GM23248 (cell line): Measurements from ENCODE around the gene TACR2. TPM values are rescaled to one million over a fixed set of nuclear protein-coding genes. Genes with fewer than 3 reads are reported as not detected.
"Not testable (repeated sequence)": the region's sequence is repeated elsewhere in the genome, so short reads cannot be mapped to it uniquely, and the experiment has no call there.

Experiments used
- DNase-seq: peaks from one replicate; pipeline ENCODE4 v3.0.0-alpha.2; 2015
- H2AFZ ChIP-seq: fragments of 200-600 bp; sonication (generic); 2 replicates; pipeline ENCODE4 v1.6.1; 2016; ENCODE audit warnings: antibody characterized with exemption
- H3F3A ChIP-seq: fragments of 200-600 bp; sonication (generic); 2 replicates; pipeline ENCODE4 v1.6.1; 2016; ENCODE audit warnings: mild to moderate bottlenecking, antibody characterized with exemption, mixed run types; ENCODE audit not compliant: insufficient read depth
- H3K27ac ChIP-seq: fragments of 200-600 bp; sonication (generic); 2 replicates; pipeline ENCODE4 v1.5.1; 2016; ENCODE audit warnings: mild to moderate bottlenecking
- H3K27me3 ChIP-seq: fragments of 200-600 bp; sonication (generic); replicated peaks from 2 replicates; pipeline ENCODE4 v1.6.1; 2016; ENCODE audit warnings: mild to moderate bottlenecking; ENCODE audit not compliant: insufficient read depth
- H3K36me3 ChIP-seq: fragments of 200-600 bp; sonication (generic); 2 replicates; pipeline ENCODE4 v1.6.1; 2016; ENCODE audit warnings: low read depth, mild to moderate bottlenecking
- H3K4me1 ChIP-seq: fragments of 200-600 bp; sonication (generic); 2 replicates; pipeline ENCODE4 v1.6.1; 2016; ENCODE audit warnings: mild to moderate bottlenecking; ENCODE audit not compliant: insufficient read depth
- H3K4me2 ChIP-seq: fragments of 200-600 bp; sonication (generic); one replicate; pipeline ENCODE4 v1.6.1; 2016; ENCODE audit warnings: mild to moderate bottlenecking; ENCODE audit not compliant: unreplicated experiment
- H3K4me3 ChIP-seq: fragments of 200-600 bp; sonication (generic); 2 replicates; pipeline ENCODE4 v1.5.1; 2016; ENCODE audit warnings: mild to moderate bottlenecking
- H3K79me2 ChIP-seq: fragments of 200-600 bp; sonication (generic); 2 replicates; pipeline ENCODE4 v1.6.1; 2016; ENCODE audit warnings: mild to moderate bottlenecking; ENCODE audit not compliant: insufficient read depth
- H3K9ac ChIP-seq: fragments of 200-600 bp; sonication (generic); 2 replicates; pipeline ENCODE4 v1.6.1; 2016; ENCODE audit warnings: mild to moderate bottlenecking
- H3K9me2 ChIP-seq: fragments of 200-600 bp; sonication (generic); 2 replicates; pipeline ENCODE4 v1.6.1; 2016; ENCODE audit warnings: mixed run types, mild to moderate bottlenecking, moderate library complexity; ENCODE audit not compliant: insufficient read depth
- H3K9me3 ChIP-seq: fragments of 200-600 bp; sonication (generic); one replicate; pipeline ENCODE4 v1.6.1; 2017; ENCODE audit warnings: low read depth
- H4K20me1 ChIP-seq: fragments of 200-600 bp; sonication (generic); 2 replicates; pipeline ENCODE4 v1.6.0; 2016; ENCODE audit not compliant: insufficient read depth
- EZH2 ChIP-seq: fragments of 200-600 bp; sonication (generic); IDR thresholded peaks from 2 replicates; pipeline ENCODE4 v1.6.1; 2018; ENCODE audit warnings: antibody characterized with exemption, mild to moderate bottlenecking; ENCODE audit not compliant: insufficient read depth, poor library complexity, severe bottlenecking
- EZH2phosphoT487 ChIP-seq: fragments of 200-600 bp; sonication (generic); IDR thresholded peaks from 2 replicates; pipeline ENCODE4 v1.6.1; 2018; ENCODE audit warnings: antibody characterized with exemption, moderate library complexity, mild to moderate bottlenecking, low read depth; ENCODE audit not compliant: insufficient read depth
- WGBS, 2 experiments: methylation state at CpG; one replicate each; pipeline ENCODE4 v1.1.6; 2015 to 2017; ENCODE audit warnings: low lambda C conversion rate in 2 of 2, low coverage in 1 of 2; ENCODE audit errors: missing lambda C conversion rate in 2 of 2; 5-methylcytosine and 5-hydroxymethylcytosine counted together
- in situ Hi-C: fragments of 300-500 bp; cut with MboI; formaldehyde crosslinking; loops from 2 replicates; pipeline ENCODE4 v1.15.0; 2020
- polyA plus RNA-seq: library from polyadenylated mRNA; unstranded; fragments of >200 nt; fragmentation: Nextera tagmentation; extraction: Ambion mirVana; gene quantifications from 2 replicates; pipeline ENCODE4 v1.2.1, GENCODE V29; 2016
- total RNA-seq: library from RNA; depleted of rRNA; stranded (reverse); fragments of >200 nt; shearing (Covaris generic); gene quantifications from 2 replicates; pipeline ENCODE4 v1.2.3, GENCODE V29; 2014

The TACR2 gene
- total and polyA plus RNA-seq, 2 experiments from 2014 or later = 0.24 to 0.54 TPM

GRCh38 chr10:69451784-69452251, 35.1 kb upstream of the TACR2 start:
- H3K4me1 ChIP-seq = peaks cover 15% of the 10 kb centered on the region
- H3K27ac ChIP-seq = no peak overlapping the region
- in situ Hi-C loops = no loop called here
- no peak for TF ChIP-seq EZH2phosphoT487
- TF ChIP-seq EZH2 = no peak
- peak overlapping the region; percentile 84 for H3K4me2 ChIP-seq
- H3K27me3 ChIP-seq = peaks cover 19% of the 10 kb centered on the region
- no peaks in the 10 kb centered on the region for H3K9me2 ChIP-seq
- H3K79me2 ChIP-seq = no peaks in the 10 kb centered on the region
- no peaks in the 10 kb centered on the region for H4K20me1 ChIP-seq
- H3K4me3 ChIP-seq = peak overlapping the region; percentile 72
- peak overlapping the region; percentile 65; the same call in 1 of the 2 replicates for H2AFZ ChIP-seq
- no peak overlapping the region for H3K9ac ChIP-seq
- DNase-seq = no peak
- 10 to 13% methylated on average over 35 to 38 of the region's 38 CpGs for WGBS, 2 experiments
- no peaks in the 10 kb centered on the region for H3K9me3 ChIP-seq
- peaks cover 14% of the 10 kb centered on the region for H3F3A ChIP-seq
- no peaks in the 10 kb centered on the region for H3K36me3 ChIP-seq

- Histone ChIP-seq H3K27me3 (peaks cover 19% of the 10 kb centered on the region), H2AFZ (peak within 1 kb of the TSS; percentile 65; the same call in 1 of the 2 replicates), H3K4me1 (peaks cover 16% of the 10 kb centered on the region), H3K9me2 (no peaks in the 10 kb centered on the region), H3K4me3 (peak within 1 kb of the TSS; percentile 72), H3K27ac (no peak within 1 kb of the TSS), H3F3A (peaks cover 19% of the 10 kb centered on the region), H3K9ac (no peak within 1 kb of the TSS), H3K4me2 (peak within 1 kb of the TSS; percentile 84), H3K79me2 (no peaks in the 10 kb centered on the region), H4K20me1 (no peaks in the 10 kb centered on the region), H3K36me3 (no peaks in the 10 kb centered on the region), H3K9me3 (no peaks in the 10 kb centered on the region)
- 7 to 10% methylated on average over 40 to 43 of the region's 45 CpGs for WGBS, 2 experiments
- in situ Hi-C loops = no loop called here
- TF ChIP-seq EZH2phosphoT487 (no peak), EZH2 (no peak)
- peak; percentile 70 for DNase-seq
These were observed 34.6 kb upstream of the TACR2 start, which contains the start of gene TSPAN15 for GRCh38 chr10:69451209-69451783. Gene TSPAN15, plus strand, starts transcription at chr10:69451465. Its CDS starts 130 bp downstream, at chr10:69451595.

DNA sequence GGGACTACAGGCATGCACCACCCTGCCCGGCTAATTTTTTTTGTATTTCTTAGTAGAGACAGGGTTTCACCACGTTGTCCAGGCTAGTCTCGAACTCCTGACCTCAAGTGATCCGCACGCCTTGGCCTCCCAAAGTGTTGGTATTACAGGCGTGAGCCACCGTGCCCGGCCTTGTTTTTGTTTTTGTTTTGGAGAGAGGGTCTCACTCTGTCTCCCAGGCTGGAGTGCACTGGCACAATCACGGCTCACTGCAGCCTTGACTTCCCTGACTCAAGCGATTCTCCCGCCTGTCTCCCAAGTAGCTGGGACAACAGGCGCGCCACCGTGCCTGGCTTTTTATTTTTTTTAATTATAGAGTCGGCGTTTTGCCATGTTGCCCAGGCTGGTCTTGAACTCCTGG, 33.7 kb upstream of the TACR2 start:
- Histone ChIP-seq H3F3A (peaks cover 28% of the 10 kb centered on the region), H3K27me3 (peaks cover 19% of the 10 kb centered on the region), H3K4me1 (peaks cover 20% of the 10 kb centered on the region)
- H3K9me2 ChIP-seq, in situ Hi-C loops, H3K4me3 ChIP-seq, H3K9ac ChIP-seq, H3K36me3 ChIP-seq, H3K79me2 ChIP-seq, H3K4me2 ChIP-seq, H3K9me3 ChIP-seq, DNase-seq, H3K27ac ChIP-seq, H2AFZ ChIP-seq, H4K20me1 ChIP-seq: not testable (repeated sequence)
- whole genome bisulfite sequencing, 2 experiments = 86 to 87% methylated on average over 14 to 16 of the region's 16 CpGs

GRCh38 chr10:69449841-69450240, 33.1 kb upstream of the TACR2 start:
- Histone ChIP-seq H3K4me3 (no peak overlapping the region), H3K27ac (no peak overlapping the region), H3K9ac (no peak overlapping the region), H3F3A (peaks cover 30% of the 10 kb centered on the region), H3K79me2 (no peaks in the 10 kb centered on the region), H3K4me1 (peaks cover 20% of the 10 kb centered on the region), H4K20me1 (no peaks in the 10 kb centered on the region), H3K27me3 (peaks cover 19% of the 10 kb centered on the region), H2AFZ (no peak overlapping the region), H3K9me3 (no peaks in the 10 kb centered on the region), H3K9me2 (no peaks in the 10 kb centered on the region), H3K4me2 (no peak overlapping the region), H3K36me3 (no peaks in the 10 kb centered on the region)
- peak; percentile 50 for DNase-seq
- WGBS, 2 experiments = 11 to 16% methylated on average over 1 of the region's 1 CpG
- in situ Hi-C loops = no loop called here
- no peak for TF ChIP-seq EZH2
- TF ChIP-seq EZH2phosphoT487 = no peak
